NCI-H69 (cell line): Measurements from ENCODE around the gene PKD1.

Experiments used
- DNase-seq: peaks from one replicate; lab custom pipeline; 2025; lab: John Stamatoyannopoulos, UW

The PKD1 gene

GRCh38 chr16:2170080-2170479 is 34.4 kb upstream of the PKD1 start:
- no peak for DNase-seq

DNA sequence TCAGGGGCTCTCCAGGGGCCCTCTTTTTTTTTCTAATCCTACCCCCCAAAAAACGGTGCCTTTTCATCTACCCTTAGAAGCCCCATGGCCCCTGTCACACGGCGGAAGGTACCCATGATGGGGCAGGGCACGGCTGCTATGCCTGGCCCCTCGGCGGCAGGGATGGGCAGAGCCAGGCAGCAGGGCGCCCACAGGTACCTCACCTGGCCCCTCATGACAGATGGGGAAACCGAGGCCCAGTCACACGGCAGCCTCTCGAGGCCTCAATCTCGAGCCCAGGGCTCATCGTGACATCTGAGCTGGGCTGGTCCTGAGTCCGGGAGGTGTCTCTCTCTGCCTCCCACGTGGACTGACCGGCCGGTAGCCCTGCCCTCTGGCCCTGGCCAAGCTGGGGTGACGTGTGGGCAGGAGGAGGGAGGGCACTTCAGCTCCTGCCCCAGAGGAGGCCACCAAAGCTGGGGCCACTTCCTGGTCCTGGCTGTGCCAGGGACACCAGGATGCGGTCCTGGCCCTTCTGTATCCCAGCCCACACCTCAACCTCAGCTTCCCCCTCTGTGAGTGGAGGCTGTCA is 31.5 kb upstream of the PKD1 start:
- no peak for DNase-seq

DNA sequence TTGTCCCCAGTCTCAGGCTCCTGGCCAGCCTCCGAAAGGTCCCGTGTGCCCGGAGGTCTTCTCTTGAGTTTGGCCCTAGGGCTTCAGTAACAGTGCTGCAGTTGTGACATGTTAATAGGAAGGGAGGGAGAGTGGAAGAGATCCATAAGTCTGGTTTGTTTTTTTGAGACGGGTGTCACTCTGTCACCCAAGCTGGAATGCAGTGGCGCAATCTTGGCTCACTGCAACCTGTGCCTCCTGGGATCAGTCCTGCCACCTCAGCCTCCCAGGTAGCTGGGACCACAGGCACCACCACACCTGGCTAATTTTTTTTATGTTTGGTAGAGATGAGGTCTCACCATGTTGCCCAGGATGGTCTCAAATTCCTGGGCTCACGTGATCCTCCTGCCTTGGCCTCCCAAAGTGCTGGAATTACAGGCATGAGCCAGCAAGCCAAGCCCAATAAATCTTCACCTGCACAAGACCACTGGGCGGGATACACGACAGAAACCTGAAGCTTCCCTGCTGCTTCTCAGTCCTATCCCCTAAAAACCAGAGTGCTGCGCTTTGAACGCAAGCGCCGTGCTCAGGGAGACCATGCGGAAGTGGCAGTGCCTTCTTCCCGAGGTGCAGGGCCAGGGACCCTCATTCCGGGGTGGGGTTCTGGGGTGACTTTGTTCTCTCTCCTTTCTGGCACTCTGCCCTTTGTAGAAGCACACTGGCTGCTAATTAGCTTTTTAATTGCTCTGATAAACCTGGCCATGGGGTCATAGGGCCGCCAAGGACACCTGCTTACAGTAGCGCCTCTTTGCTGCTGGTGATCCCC is 30.8 kb upstream of the PKD1 start:
- no peak for DNase-seq

GRCh38 chr16:2165861-2166260 is 30.2 kb upstream of the PKD1 start:
- DNase-seq: no peak

- DNase-seq: no peak
These were observed 27.6 kb upstream of the PKD1 start for GRCh38 chr16:2163211-2163881.

- DNase-seq: no peak
These were observed 27.0 kb upstream of the PKD1 start for GRCh38 chr16:2162676-2163118.

DNA sequence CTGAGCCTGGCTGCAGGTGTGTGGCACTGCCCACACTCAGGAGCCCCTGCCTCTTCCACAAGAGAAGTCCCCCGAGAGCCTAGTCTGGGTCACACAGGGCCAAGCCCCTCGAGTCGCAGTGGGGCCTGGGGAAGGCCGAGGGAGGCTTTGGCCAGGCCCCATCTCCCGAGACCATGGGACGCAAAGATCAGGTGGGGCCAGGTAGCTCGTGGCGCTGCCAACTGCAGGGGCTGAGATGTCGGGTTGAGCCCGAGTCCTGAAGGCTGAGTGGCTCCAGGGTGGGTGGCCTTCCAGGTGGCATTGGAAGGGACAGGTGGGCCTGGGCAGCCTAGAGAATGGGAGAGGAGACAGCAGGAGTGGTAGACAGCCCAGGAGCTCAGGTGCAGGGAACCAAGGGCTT is 26.2 kb upstream of the PKD1 start:
- no peak for DNase-seq

- no peak for DNase-seq
These were observed 25.3 kb upstream of the PKD1 start for GRCh38 chr16:2160915-2161551.

- DNase-seq: no peak
These were observed 23.6 kb upstream of the PKD1 start for GRCh38 chr16:2159175-2159838.

DNA sequence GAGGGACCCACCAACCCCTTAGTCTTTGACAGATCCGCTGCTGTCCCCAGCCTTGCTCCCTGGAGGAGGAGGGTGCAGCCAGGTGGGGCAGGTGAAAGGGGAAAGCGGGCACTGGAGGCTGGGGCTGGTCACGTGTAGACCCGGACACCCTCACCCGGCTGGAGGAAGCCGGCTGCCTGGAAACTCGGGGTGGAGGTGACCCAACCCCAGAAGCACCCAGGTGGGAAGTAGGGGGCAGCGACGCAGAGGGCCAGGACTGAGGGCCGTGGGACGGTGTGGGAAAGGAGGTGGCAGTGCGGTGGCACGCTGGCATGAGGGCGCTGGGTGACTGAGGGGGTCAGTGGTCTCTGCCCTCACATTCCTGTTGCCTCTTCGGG is 22.6 kb upstream of the PKD1 start:
- DNase-seq: no peak

DNA sequence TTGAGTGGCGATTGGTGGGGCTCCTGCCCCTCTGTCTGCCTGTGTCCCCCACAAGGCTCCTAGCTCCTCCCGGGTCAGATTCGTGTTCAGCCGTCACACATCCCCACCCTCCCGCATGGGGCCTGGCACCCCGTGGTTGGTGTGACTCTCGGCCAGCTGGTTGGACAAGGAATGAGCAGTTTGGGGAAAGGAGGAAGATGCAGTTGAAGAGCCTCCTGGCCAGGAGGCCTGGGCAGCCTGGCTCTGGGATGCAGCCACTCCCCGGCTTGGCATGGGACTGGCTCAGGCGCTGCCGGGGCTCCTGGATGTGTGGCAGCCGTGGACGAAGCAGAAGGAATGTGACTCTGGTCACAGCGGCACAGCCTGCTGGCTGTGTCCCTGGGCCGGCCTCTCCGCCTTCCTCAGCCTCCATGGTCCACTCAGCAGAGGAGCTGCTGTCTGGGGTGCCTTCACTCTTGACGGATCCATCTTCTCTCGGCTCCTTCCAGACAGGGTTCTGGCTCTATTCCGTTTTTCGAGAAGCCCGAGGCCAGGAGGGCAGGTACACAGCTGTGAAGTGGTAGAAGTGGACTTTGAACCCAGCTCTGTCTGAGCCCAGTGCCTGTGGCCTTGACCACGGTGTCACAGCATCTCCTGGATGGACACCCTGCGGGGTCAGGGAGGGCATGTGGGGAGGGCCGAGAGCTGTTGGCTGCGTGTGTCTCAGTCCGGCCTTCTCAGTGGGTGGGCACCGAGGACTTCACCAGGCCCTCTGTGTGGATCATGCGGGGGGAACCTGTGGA is 22.0 kb upstream of the PKD1 start:
- DNase-seq: no peak

- DNase-seq: no peak
These were observed 21.1 kb upstream of the PKD1 start for GRCh38 chr16:2156849-2157224.

DNA sequence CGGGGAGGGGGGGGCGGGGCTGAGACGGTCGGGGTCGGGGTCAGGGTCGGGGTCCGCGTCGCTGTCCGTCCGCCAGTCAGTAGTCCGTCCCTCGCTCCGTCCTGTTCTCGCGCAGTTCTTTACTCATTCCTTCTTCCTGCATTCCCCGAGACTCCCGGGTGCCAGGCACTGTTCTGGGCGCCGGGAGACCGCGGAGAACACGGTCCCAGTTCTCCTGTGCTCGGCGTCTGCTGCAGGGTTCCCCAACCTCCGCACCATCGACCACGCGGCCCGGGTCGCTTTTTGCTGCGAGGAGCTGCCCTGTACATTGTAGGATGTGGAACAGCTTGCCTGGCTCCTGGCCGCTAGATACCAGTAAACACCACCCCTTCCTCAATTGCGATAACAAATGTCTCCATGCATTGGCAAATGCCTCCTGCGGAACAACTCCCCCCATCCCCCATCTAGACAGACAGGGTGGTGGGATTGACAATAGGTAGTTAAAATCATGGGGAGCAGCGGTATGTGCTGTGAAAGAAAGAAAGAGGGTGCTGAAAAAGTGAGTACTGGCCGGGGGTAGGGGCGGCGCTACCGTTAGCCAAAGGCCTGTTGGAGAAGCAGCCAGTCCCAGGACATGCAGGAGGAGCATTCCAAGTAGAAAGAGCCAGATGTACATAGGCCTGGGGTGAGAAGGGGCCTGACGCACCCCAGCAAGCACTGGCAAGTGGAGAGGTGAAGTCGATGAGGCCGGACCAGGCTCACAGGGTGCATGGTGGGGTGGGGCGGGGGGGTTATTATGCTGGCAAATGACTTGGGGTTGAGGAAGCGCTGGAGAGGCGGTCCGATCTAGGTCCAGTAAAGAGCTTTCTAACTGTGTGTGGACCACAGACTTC is 20.5 kb upstream of the PKD1 start:
- peak; percentile 47 for DNase-seq

- DNase-seq: peak; percentile 100
These were observed 19.6 kb upstream of the PKD1 start, which contains the start of gene TRAF7 for GRCh38 chr16:2155091-2155950. TSS of gene TRAF7 (plus strand) at chr16:2155782. CDS start at chr16:2163921, 8,139 bp downstream.

DNA sequence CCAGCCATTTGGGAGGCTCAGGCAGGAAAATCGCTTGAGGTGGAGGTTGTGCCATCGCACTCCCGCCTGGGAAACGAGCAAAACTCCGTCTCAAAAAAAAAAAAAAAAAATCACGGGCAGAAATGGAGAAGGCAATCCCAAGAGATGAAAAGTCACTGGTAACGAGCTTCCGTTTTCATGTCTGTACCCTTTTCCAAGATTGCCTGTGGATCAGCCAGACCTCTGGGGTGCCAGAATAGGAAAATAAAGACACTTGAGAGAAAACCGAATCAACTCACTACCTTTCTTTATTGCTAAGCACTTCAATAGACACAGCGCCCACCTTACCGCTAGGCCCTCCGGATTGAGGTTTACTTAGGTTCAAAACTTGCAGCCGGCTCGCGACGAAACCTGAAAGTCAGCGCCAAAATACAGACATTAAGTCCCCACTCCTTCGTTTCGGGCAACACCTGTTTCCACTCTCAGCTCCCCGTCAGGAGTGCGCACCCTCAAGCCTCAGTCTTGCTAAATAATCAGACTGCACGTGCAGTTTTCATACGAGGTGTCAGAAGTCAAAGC is 18.9 kb upstream of the PKD1 start:
- DNase-seq: no peak

DNA sequence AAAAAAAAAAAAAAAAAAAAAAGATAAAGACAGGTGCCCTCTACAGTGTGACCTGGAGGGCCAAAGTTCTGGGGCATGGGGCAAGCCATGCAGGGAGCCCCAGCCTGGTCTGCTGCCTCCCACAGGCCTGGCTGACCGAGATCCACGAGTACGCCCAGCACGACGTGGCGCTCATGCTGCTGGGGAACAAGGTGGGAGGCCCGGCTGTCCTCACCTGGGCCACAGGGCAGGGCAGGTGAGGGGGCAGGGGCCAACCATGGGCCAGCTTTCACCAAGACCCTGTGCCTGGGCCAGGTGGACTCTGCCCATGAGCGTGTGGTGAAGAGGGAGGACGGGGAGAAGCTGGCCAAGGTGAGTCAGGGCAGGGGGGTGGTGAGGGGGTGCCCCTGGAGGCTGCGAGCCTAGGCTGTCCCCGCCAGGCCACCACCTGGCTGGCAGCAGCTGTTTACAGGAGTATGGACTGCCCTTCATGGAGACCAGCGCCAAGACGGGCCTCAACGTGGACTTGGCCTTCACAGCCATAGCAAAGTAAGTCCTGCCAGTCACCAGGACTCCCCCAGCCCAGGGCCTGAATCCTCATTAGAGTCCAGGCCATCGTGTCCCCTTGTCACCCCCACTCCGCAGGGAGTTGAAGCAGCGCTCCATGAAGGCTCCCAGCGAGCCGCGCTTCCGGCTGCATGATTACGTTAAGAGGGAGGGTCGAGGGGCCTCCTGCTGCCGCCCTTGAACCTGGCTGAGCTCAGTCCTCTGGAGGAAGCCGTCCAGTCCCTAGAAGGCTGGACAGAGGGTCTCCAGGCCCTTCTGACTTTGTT is 17.2 kb upstream of the PKD1 start:
- DNase-seq: peak; percentile 62

- DNase-seq: peak; percentile 58
These were observed 15.7 kb upstream of the PKD1 start for GRCh38 chr16:2151188-2152091.
